ENCODE data around the gene MID1IP1. TPM values are rescaled to one million over a fixed set of nuclear protein-coding genes. Genes with fewer than 3 reads are reported as not detected.

MID1IP1 gene
- total RNA-seq, 2 donors from 2014 or later = 73.2 to 125 TPM

DNA sequence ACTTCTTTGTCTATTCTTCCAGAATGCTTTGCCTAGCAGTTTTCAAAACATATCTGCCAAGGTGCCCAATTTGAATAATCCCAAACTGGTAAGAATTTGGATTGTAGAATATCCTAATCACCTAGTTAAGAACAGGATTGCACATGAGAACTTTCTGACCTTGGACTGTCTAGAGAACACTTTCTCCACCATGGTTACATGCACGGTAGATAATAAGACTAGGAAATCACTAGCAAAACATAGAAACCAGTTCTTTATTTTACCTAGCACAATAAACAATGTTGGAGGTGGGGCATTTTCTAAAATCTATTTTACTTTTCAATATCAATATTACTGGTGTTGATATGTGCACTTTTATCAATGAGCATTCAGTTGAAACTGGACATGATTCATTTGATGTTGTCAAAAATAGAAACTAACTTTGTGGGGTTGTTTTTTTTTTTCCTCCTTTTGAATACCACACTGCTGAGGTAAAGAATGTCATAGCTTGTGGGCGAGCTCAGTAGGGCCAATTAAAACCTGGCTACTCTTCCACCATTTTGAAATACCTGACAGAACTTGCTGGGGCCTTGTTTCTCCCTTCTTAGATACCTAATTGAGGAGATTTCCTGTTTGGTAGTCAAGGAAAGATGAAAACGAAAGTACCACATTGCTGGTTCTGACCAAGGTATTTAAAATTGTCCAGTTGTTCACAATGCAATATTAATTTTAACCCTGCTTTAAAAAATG is 10.4 kb downstream of the MID1IP1 start:
- 95% methylated on average over 2 of the region's 3 CpGs; no CpG with 5 or more reads in 1 of the 2 experiments for WGBS, 2 experiments (ENCODE audit: insufficient coverage in 1 of 2, insufficient read length in 1 of 2)
- Histone ChIP-seq H3K4me1 (ENCODE audit: control insufficient read depth, insufficient read depth, low read length) (no peaks in the 10 kb centered on the region), H3K9ac (ENCODE audit: extremely low read depth, low read length, poor library complexity, severe bottlenecking) (no peak overlapping the region), H3K4me3 (ENCODE audit: low read length) (no peak overlapping the region), H3K36me3 (ENCODE audit: control insufficient read depth, insufficient read depth, low read length) (peaks cover 4% of the 10 kb centered on the region), H3K9me3 (ENCODE audit: control insufficient read depth, low read length) (no peaks in the 10 kb centered on the region), H3K27ac (ENCODE audit: low read depth, low read length) (no peak overlapping the region), H3K27me3 (ENCODE audit: control insufficient read depth, insufficient read depth, low read length, poor library complexity, severe bottlenecking) (no peaks in the 10 kb centered on the region)
- H3K4me3 Mint-ChIP-seq = no peak overlapping the region
- H3K27me3 Mint-ChIP-seq (ENCODE audit: insufficient read depth) = no peaks in the 10 kb centered on the region
- no peak overlapping the region for H3K27ac Mint-ChIP-seq
- TF ChIP-seq, protein P1, sequence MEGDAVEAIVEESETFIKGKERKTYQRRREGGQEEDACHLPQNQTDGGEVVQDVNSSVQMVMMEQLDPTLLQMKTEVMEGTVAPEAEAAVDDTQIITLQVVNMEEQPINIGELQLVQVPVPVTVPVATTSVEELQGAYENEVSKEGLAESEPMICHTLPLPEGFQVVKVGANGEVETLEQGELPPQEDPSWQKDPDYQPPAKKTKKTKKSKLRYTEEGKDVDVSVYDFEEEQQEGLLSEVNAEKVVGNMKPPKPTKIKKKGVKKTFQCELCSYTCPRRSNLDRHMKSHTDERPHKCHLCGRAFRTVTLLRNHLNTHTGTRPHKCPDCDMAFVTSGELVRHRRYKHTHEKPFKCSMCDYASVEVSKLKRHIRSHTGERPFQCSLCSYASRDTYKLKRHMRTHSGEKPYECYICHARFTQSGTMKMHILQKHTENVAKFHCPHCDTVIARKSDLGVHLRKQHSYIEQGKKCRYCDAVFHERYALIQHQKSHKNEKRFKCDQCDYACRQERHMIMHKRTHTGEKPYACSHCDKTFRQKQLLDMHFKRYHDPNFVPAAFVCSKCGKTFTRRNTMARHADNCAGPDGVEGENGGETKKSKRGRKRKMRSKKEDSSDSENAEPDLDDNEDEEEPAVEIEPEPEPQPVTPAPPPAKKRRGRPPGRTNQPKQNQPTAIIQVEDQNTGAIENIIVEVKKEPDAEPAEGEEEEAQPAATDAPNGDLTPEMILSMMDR (conservative IDR thresholded peaks at IDR 0.05) = no peak
- DNase-seq = no peak
- peaks cover 2% of the 10 kb centered on the region for H3K36me3 Mint-ChIP-seq (ENCODE audit: low read depth)
- peaks cover 17% of the 10 kb centered on the region for H3K4me1 Mint-ChIP-seq
- peaks cover 45% of the 10 kb centered on the region for H3K9me3 Mint-ChIP-seq

DNA sequence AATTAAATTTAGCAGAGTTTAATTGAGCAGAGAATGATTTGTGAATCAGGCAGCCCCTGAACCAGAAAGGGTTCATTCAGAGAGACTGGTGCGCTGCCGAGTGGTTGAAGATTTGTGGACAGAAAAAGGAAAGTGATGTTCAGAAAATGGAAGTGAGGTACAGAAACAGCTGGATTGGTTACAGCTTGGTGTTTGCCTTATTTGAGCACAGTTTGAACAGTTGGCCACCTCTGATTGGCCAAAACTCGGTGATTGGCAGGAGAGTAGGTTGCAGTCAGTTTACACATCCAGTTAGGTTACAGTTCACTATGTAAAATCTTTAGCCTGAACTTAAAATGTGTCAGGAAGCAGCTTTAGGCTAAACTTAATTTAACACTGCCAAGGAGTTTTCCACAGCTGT is 14.9 kb downstream of the MID1IP1 start:
- DNase-seq = no peak
- Histone ChIP-seq H3K4me3 (ENCODE audit: low read length) (no peak overlapping the region), H3K9ac (ENCODE audit: extremely low read depth, low read length, poor library complexity, severe bottlenecking) (no peak overlapping the region), H3K4me1 (ENCODE audit: control insufficient read depth, insufficient read depth, low read length) (no peaks in the 10 kb centered on the region), H3K27me3 (ENCODE audit: control insufficient read depth, insufficient read depth, low read length, poor library complexity, severe bottlenecking) (no peaks in the 10 kb centered on the region), H3K9me3 (ENCODE audit: control insufficient read depth, low read length) (no peaks in the 10 kb centered on the region), H3K27ac (ENCODE audit: low read depth, low read length) (no peak overlapping the region), H3K36me3 (ENCODE audit: control insufficient read depth, insufficient read depth, low read length) (no peaks in the 10 kb centered on the region)
- no peaks in the 10 kb centered on the region for H3K36me3 Mint-ChIP-seq (ENCODE audit: low read depth)
- 98% methylated on average over 3 of the region's 3 CpGs; no CpG with 5 or more reads in 1 of the 2 experiments for WGBS, 2 experiments (ENCODE audit: insufficient coverage in 1 of 2, insufficient read length in 1 of 2)
- H3K9me3 Mint-ChIP-seq = peaks cover 43% of the 10 kb centered on the region
- H3K4me3 Mint-ChIP-seq = no peak overlapping the region
- H3K4me1 Mint-ChIP-seq = peaks cover 3% of the 10 kb centered on the region
- TF ChIP-seq, protein P1 (conservative IDR thresholded peaks at IDR 0.05) = no peak
- no peak overlapping the region for H3K27ac Mint-ChIP-seq
- no peaks in the 10 kb centered on the region for H3K27me3 Mint-ChIP-seq (ENCODE audit: insufficient read depth)

DNA sequence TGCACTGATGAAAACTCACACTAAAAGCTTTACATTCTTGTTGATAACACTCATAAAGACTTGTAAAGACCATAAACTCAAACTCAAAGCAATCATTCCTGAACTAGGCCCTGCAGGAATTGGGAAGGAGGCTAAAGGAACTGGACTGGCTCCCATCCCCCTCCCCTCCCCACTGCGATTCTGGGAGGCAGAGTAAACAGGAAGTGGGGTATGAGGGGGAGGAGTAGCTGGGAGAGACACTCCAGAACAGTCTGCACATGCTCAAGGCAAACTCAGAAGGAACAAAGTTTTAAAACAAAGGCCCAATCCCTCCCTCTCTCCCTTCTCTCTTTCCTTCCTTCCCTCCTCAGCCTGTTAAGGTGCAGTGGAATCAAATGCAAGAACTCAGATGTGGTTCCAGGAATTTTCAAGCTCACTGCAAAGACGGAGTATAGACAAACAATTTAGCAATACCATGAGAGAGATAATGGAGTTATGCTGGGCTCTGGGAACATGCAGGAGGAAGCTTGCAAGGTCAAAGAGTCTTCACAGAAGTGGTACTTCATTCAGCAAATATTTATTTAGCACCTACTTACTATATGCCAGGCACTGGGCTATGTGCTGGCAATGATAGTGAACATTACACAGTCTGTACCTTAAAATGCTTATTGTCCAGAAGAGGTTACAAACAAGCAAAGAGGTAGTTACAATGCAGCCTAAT is 15.9 kb downstream of the MID1IP1 start:
- Mint-ChIP-seq H3K27ac (no peak overlapping the region), H3K4me1 (peaks cover 2% of the 10 kb centered on the region), H3K27me3 (ENCODE audit: insufficient read depth) (no peaks in the 10 kb centered on the region), H3K36me3 (ENCODE audit: low read depth) (no peaks in the 10 kb centered on the region), H3K4me3 (no peak overlapping the region), H3K9me3 (peaks cover 36% of the 10 kb centered on the region)
- 100% methylated on average over 1 of the region's 2 CpGs; no CpG with 5 or more reads in 1 of the 2 experiments for WGBS, 2 experiments (ENCODE audit: insufficient coverage in 1 of 2, insufficient read length in 1 of 2)
- Histone ChIP-seq H3K4me3 (ENCODE audit: low read length) (no peak overlapping the region), H3K9ac (ENCODE audit: extremely low read depth, low read length, poor library complexity, severe bottlenecking) (no peak overlapping the region), H3K36me3 (ENCODE audit: control insufficient read depth, insufficient read depth, low read length) (no peaks in the 10 kb centered on the region), H3K27ac (ENCODE audit: low read depth, low read length) (no peak overlapping the region), H3K27me3 (ENCODE audit: control insufficient read depth, insufficient read depth, low read length, poor library complexity, severe bottlenecking) (no peaks in the 10 kb centered on the region), H3K4me1 (ENCODE audit: control insufficient read depth, insufficient read depth, low read length) (no peaks in the 10 kb centered on the region), H3K9me3 (ENCODE audit: control insufficient read depth, low read length) (no peaks in the 10 kb centered on the region)
- DNase-seq = peak; percentile 57
- TF ChIP-seq, protein P1 (conservative IDR thresholded peaks at IDR 0.05) = no peak

Measured in endodermal cell (in vitro differentiated cells).